Non-pigmented ciliary epithelial cell (primary cell): ENCODE measurements around the gene HIVEP2.

ENCODE experiments used
- DNase-seq: peaks from one replicate; pipeline ENCODE4 v3.0.0-alpha.2; 2010; ENCODE audit warnings: low read depth

Gene HIVEP2

GRCh38 chr6:142857796-142858555, 87.0 kb downstream of the HIVEP2 start:
- DNase-seq: no peak

DNA sequence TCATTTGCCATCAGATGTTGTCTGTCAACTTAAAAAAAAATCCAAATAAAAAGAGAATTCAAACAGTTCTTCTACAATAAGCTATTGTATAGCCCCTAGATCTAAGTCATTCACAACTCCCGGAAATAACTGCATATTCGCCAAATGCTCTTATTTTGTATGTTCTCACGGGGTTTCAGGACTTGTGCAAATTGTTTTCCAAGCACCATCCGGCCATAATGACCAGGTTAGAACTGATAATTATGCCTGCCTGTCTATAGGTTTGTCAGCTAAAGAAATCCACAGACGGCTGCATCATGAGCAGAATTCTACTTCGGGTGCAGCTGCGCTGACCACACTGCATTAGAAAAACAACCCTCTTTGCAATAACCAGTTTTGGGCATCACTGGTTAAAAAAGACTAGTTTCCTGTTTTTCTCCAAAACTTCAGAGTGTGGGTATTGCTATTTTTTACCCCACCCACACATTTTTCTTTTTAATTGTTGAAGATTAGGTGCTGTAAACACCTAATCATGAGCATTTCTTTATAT, 87.7 kb downstream of the HIVEP2 start:
- no peak for DNase-seq

DNA sequence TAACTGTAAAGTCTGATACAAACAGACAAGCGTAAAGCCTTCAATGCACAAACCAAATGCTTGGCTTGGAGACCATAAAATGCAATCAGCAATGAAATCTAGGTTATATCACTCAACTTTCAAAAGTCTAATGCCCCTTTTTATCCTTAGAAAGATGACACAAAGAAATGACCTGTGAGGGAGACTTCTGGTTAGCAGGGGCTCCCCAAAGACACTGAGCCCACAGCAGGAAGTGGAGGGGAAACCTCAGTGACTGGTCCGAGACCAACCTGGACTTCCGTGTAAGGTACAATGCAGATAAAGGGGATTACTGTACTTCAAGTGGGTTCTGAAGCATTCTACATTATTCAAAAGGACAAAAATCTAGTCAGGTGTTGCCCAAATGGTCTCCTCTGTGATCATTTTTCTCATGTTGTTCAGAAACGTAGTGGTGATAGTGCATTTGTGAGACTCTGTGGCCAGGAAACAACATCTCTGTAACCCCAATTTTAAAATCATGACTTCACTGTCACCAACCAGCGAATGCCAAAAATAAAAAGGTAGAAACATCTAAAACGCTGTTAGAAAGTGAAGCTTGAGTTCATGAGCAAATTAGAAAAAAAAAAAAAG, 88.2 kb downstream of the HIVEP2 start:
- no peak for DNase-seq

GRCh38 chr6:142855893-142856623, 88.9 kb downstream of the HIVEP2 start:
- no peak for DNase-seq

- no peak for DNase-seq
Observed at GRCh38 chr6:142854589-142855488, 90.1 kb downstream of the HIVEP2 start.

GRCh38 chr6:142853244-142854180, 91.5 kb downstream of the HIVEP2 start:
- DNase-seq: no peak

GRCh38 chr6:142851601-142852000, 93.4 kb downstream of the HIVEP2 start:
- no peak for DNase-seq

GRCh38 chr6:142850679-142851423, 94.1 kb downstream of the HIVEP2 start:
- DNase-seq: no peak

GRCh38 chr6:142848976-142849375, 96.0 kb downstream of the HIVEP2 start:
- no peak for DNase-seq

DNA sequence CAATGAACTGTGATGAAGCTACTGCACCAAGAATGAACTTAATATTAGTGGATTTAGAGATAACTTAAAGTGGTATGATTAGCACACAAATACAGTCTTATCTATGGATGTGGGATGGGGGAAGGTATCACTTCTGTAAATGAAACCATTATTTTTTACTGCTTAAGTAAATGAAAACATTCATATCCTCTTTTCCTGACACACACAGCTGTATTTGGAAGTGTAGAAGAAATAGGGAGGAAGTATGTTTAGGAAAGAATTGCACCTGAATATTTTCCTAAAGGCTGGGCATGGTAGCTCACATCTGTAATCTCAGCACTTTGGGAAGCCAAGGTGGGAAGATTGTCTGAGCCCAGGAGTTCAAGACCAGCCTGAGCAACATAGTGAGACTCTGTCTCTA, 96.8 kb downstream of the HIVEP2 start:
- no peak for DNase-seq

DNA sequence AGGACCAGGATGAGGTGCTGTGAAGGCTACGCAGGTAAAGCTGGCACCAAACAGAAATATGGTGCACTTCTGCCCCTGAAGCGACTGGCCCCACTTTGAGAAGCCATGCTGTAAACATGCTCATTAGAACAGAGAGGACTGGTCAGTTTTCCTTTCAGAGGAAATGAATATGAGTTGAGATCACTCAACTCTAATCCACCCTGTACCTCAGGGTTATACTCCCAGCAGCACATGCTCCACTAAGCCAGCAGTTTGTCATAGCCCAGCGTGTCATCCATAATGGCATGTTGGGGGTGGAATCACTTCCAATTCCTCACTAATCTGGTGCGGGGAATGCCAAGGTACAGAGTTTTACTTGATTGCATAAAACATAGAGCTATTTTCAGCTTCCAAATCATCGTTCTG, 98.1 kb downstream of the HIVEP2 start:
- peak; percentile 97 for DNase-seq

- no peak for DNase-seq
Observed at GRCh38 chr6:142846459-142846831, 98.5 kb downstream of the HIVEP2 start.

DNA sequence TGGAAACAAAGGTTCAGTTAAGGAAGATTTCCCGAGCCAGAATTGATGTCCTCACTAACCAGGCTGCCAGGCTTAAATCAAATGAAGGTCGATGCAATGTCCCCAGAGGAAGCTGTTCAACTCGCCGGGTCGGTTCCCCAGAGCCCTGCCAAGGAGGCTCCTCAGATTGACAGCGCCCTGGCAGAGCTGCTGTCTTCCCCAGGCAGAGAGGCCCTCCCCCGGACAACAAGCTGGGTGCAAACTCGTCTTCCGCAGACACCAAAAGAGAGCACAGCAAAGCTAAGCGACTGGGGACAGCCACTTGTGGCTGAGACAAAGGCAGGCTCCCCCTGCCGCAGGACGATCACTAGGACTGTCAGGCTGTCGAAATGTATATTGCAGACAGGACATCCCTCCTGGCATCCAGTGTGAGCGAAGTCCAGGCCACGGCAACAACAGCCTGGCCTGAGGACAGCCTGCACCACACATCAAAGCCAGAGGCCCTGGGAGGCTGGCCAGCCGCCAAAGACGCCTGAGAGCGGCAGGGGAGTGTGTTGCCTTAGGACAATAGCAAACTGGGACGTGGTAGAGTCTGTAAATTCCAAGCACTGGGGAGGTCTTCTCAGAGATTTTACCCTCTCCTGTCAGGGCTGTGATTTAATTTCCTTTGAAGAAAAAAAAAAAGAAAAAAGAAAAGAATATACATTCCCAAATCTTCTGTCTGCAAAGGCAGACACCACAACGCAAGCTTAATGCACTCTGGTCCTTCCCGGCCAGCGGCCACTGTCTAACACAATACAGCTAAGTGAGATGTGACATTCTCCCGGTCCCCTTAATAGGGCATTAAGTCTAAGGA, 99.1 kb downstream of the HIVEP2 start:
- no peak for DNase-seq

DNA sequence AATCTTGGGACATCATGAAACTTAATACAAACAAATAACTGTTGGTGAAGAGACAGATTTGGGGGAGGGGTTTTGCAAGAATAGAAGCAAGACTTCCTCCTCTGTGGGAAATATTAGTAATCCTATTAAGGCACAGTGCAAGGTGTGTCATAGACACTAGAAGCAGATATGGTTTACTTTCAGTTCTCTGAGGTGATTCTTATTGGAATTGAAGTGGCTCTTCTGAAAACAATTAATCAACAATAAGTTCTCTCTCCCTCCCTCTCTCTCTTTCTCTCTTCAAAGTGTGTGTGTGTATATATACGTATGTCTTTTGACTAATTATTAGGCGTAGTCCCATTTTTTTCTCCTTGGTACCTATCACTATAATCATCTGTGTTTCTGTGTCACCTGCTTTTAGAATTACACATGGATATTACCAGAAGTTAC, 99.8 kb downstream of the HIVEP2 start:
- DNase-seq: no peak

DNA sequence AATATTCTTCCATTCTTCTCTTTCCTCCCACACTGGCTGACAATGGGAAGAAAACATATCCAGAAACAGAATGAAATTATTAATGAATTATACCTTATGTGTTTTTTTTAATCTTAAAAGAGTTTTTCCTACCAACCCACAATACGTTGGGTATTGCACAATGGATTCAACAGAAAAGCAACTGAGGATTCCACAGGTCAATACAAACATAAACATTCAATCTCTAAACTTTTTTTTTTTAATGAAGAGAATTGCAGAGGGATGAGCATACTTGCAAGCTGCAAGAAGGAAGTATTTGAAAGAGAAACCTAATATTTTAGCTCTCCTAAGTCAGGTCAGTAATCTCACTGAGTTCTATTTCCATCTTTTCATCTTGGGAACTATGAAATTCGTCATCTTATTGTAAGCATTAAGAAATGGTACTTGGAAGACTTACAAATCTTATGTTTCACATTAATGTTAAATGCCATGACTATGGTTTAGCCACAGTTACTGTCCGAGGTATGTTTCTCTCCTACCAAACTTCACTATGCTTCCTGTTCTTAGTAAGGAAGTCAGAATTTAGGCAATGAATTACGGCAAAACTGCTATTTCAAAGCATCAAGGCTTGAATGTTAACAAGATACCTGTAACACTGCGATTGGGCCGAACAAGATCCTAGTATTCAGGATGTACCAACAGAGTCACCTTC, 100.8 kb downstream of the HIVEP2 start:
- no peak for DNase-seq

DNA sequence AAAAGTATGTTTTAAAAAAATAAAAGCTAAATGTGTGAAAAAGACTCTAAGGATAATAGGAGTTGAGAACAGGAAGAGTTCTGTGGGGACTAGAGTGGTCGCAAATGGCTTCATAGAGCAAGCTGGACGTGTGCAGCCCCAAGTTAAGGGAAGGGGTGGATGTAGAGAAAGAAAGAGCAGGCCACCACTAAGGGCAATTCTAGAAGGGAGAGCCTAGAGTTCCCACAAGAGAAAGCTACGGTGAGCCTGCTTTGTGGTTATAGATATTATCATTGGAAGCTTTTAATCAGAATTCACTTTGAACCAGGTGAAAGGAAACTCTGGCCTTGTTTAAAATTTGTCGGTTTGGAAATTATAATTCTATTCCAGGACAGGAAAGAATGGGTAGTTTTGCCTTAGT, 101.6 kb downstream of the HIVEP2 start:
- no peak for DNase-seq

GRCh38 chr6:142842418-142843261, 102.3 kb downstream of the HIVEP2 start:
- no peak for DNase-seq

DNA sequence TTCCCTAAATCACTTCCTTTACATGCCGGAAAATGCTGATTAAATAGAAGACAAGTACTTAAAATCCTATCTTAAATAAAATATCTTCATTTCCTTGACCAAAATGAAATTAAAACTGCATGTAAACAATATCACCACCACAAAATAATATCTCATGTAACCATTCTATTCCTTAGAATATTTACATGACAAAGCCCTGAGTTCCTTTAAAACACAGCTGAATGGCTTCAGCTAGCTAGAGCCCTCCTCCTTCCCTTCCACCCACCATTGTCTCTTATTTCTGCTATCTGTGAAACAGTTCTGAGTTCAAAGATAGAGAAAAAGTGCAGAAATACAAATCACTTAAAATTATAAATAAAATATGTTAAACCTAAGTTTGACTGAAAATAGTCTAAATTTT, 103.1 kb downstream of the HIVEP2 start:
- DNase-seq: no peak
